ENCODE results near the gene SPINK8. TPM values are rescaled to one million over a fixed set of nuclear protein-coding genes. Genes with fewer than 3 reads are reported as not detected.

SPINK8 gene
- total and polyA plus RNA-seq, 2 of the 8 experiments (the other 6 are each of a cell fraction or from before 2014, with no cell fraction given), result 0.29 TPM; not detected in 1

GRCh38 chr3:48303021-48303420 lies 30.4 kb downstream of the SPINK8 start:
- whole genome bisulfite sequencing, 2 experiments (ENCODE audit: extremely low coverage in 1 of 2, insufficient coverage in 1 of 2, insufficient read length in 1 of 2, insufficient replicate concordance in 2 of 2, low coverage in 1 of 2, low lambda C conversion rate in 2 of 2, missing lambda C conversion rate in 1 of 2), result 81% methylated on average over 2 of the region's 2 CpGs; no CpG with 5 or more reads in 1 of the 2 experiments
- H3K23ac ChIP-seq (ENCODE audit: insufficient read length), result no peak overlapping the region
- H3K4ac ChIP-seq (replicated peaks; ENCODE audit: insufficient read length, low read depth, low read length), result no peak overlapping the region
- no peak overlapping the region for H2BK15ac ChIP-seq (ENCODE audit: low read length)
- no peak overlapping the region for H2AK5ac ChIP-seq (ENCODE audit: low read depth, low read length)
- no peak overlapping the region for H3K14ac ChIP-seq (ENCODE audit: insufficient read length)
- no peak overlapping the region for H4K8ac ChIP-seq (ENCODE audit: extremely low read depth, insufficient read depth, low read length)
- no peak overlapping the region for H2BK5ac ChIP-seq (ENCODE audit: low read depth, low read length)
- no peaks in the 10 kb centered on the region; a peak in 1 of 7 replicates for H3K4me1 ChIP-seq (replicated peaks in 1 of 4; ENCODE audit: control insufficient read depth in 3 of 4, insufficient read depth in 4 of 4, low read length in 3 of 4)
- CTCF ChIA-PET (ENCODE audit: partially characterized antibody), result no interaction called here
- no peaks in the 10 kb centered on the region for H3K9me3 ChIP-seq (ENCODE audit: insufficient read depth in 2 of 2, low read depth in 1 of 2, low read length in 1 of 2)
- POLR2A ChIA-PET (ENCODE audit: partially characterized antibody), result no interaction called here
- H4K20me1 ChIP-seq (replicated peaks in 1 of 2; ENCODE audit: control insufficient read depth in 1 of 2, insufficient read depth in 2 of 2, low read length in 2 of 2), result no peaks in the 10 kb centered on the region
- H3K4me2 ChIP-seq (ENCODE audit: insufficient read depth in 1 of 2, low read depth in 2 of 2, low read length in 2 of 2), result no peak overlapping the region
- H3K4me3 ChIP-seq (ENCODE audit: extremely low read depth in 1 of 4, insufficient read depth in 2 of 4, low read depth in 3 of 4, low read length in 4 of 4), result no peak overlapping the region
- no peak overlapping the region for H4K91ac ChIP-seq (replicated peaks; ENCODE audit: insufficient read length, low read length)
- H3K79me2 ChIP-seq (ENCODE audit: control insufficient read depth in 1 of 2, insufficient read depth in 2 of 2, low read length in 2 of 2), result no peaks in the 10 kb centered on the region
- peaks cover 4% of the 10 kb centered on the region; the same call in 1 of the 2 replicates for H3K23me2 ChIP-seq (ENCODE audit: low read depth, low read length)
- no peak overlapping the region for H3K27ac ChIP-seq (ENCODE audit: low read depth, low read length)
- H3K27me3 ChIP-seq (replicated peaks in 1 of 4; ENCODE audit: control insufficient read depth in 3 of 4, extremely low read depth in 1 of 4, insufficient read depth in 3 of 4, low read length in 3 of 4), result peaks cover 0 to 8% (median 3%) of the 10 kb centered on the region in 4 experiments; a peak in 3 of 7 replicates
- H2BK12ac ChIP-seq (ENCODE audit: low read depth, low read length), result no peak overlapping the region
- H3K36me3 ChIP-seq (ENCODE audit: control insufficient read depth in 2 of 4, insufficient read depth in 4 of 4, low read length in 3 of 4), result no peaks in the 10 kb centered on the region
- no peak overlapping the region for H2AFZ ChIP-seq (ENCODE audit: low read length)
- H3K79me1 ChIP-seq (ENCODE audit: low read depth, low read length), result peaks cover 2% of the 10 kb centered on the region; the same call in 1 of the 2 replicates
- H2BK20ac ChIP-seq (ENCODE audit: low read length), result no peak overlapping the region
- H3K18ac ChIP-seq (ENCODE audit: extremely low read depth, low read length), result no peak overlapping the region
- no peak for FAIRE-seq
- no peak overlapping the region for H3K56ac ChIP-seq (replicated peaks; ENCODE audit: insufficient read length, low read depth, low read length)
- H2BK120ac ChIP-seq (replicated peaks; ENCODE audit: low read depth, low read length), result no peak overlapping the region
- DNase-seq (ENCODE audit: low read depth in 1 of 2, low spot score in 2 of 2), result no peak
- H3K9ac ChIP-seq (replicated peaks in 1 of 4; ENCODE audit: extremely low read depth in 1 of 4, low read depth in 3 of 4, low read length in 3 of 4), result no peak overlapping the region
- H4K5ac ChIP-seq (ENCODE audit: insufficient read length, low read depth, low read length), result no peak overlapping the region
- TF ChIP-seq RXRA (IDR thresholded peaks at IDR 0.05; ENCODE audit: insufficient read depth, low read depth, low read length) (no peak), SP4 (IDR thresholded peaks at IDR 0.05; ENCODE audit: low read length) (no peak), ATF2 (IDR thresholded peaks at IDR 0.05; ENCODE audit: low read length) (no peak), ATF3 (IDR thresholded peaks at IDR 0.05; ENCODE audit: insufficient read depth, low read depth, low read length) (no peak), YY1 (IDR thresholded peaks at IDR 0.05; ENCODE audit: low read depth, low read length) (no peak), JUN (IDR thresholded peaks at IDR 0.05; ENCODE audit: low read depth, low read length) (no peak), POLR2AphosphoS5 (IDR thresholded peaks at IDR 0.05; ENCODE audit: low read depth, low read length) (no peak), PHF8 (conservative IDR thresholded peaks at IDR 0.05; ENCODE audit: low read depth, low read length) (no peak), BRCA1 (IDR thresholded peaks at IDR 0.05; ENCODE audit: low read depth, low read length) (no peak), KDM1A (IDR thresholded peaks at IDR 0.05; ENCODE audit: borderline replicate concordance, low read length) (no peak)
